DMS 273 treated with DMSO at 0.1 percent for 48 hours (cell line): ENCODE measurements around the gene TMEM233.

Source experiments
- DNase-seq: peaks from one replicate; lab custom pipeline; 2025; lab: John Stamatoyannopoulos, UW

The TMEM233 gene

DNA sequence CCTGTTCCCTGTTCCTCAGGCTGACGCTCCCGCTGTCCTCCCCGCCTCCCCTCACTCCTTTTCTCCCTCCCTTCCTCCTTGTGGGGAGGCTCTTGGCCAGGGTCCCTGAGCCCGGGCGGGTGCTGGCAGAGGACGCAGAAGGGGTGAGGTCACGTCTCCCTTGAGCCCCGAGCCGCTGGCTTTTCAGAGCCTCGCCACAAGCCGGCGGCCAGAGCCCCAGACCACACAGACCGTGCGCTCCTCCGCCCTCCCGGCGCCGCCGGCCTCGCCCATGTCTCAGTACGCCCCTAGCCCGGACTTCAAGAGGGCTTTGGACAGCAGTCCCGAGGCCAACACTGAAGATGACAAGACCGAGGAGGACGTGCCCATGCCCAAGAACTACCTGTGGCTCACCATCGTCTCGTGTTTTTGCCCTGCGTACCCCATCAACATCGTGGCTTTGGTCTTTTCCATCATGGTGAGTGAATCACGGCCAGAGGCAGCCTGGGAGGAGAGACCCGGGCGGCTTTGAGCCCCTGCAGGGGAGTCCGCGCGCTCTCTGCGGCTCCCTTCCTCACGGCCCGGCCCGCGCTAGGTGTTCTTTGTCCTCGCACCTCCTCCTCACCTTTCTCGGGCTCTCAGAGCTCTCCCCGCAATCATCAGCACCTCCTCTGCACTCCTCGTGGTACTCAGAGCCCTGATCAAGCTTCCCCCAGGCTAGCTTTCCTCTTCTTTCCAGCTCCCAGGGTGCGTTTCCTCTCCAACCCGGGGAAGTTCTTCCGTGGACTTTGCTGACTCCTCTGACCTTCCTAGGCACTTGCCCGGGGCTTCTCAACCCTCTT is at the start of gene TMEM233:
TMEM233 (plus strand) TSS at position 197 of the 821 bp plus-strand sequence; CDS start at position 272, 75 bp downstream.
- no peak for DNase-seq

GRCh38 chr12:119544765-119545625 is 48.6 kb upstream of the TMEM233 start:
- peak; percentile 4 for DNase-seq

GRCh38 chr12:119546340-119546739 is 47.2 kb upstream of the TMEM233 start:
- no peak for DNase-seq

- DNase-seq, result no peak
These were observed 46.6 kb upstream of the TMEM233 start for GRCh38 chr12:119547001-119547400.

GRCh38 chr12:119556854-119557253 is 36.7 kb upstream of the TMEM233 start:
- no peak for DNase-seq

- DNase-seq, result no peak
These were observed 28.2 kb upstream of the TMEM233 start for GRCh38 chr12:119565404-119565803.

GRCh38 chr12:119570771-119571170 is 22.8 kb upstream of the TMEM233 start:
- no peak for DNase-seq

DNA sequence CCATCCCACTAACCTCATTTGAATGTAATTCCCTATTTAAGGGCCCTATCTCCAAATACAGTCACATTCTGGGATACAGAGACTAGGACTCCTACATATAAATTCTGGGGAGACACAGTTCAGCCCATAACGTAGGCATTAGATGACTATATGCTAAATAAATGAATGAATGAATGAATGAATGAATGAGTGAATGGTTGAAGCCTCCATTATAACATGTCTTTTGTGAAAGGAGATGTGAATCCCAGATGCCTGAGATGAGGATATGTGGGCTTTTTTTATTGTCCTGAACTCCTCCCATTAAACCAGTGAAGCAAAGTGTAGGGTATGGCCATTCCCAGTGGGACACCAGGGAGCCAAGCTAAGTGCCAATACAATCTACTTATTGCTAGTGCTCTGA is 20.5 kb upstream of the TMEM233 start:
- no peak for DNase-seq

- DNase-seq, result no peak
These were observed 19.3 kb upstream of the TMEM233 start for GRCh38 chr12:119574255-119574654.

DNA sequence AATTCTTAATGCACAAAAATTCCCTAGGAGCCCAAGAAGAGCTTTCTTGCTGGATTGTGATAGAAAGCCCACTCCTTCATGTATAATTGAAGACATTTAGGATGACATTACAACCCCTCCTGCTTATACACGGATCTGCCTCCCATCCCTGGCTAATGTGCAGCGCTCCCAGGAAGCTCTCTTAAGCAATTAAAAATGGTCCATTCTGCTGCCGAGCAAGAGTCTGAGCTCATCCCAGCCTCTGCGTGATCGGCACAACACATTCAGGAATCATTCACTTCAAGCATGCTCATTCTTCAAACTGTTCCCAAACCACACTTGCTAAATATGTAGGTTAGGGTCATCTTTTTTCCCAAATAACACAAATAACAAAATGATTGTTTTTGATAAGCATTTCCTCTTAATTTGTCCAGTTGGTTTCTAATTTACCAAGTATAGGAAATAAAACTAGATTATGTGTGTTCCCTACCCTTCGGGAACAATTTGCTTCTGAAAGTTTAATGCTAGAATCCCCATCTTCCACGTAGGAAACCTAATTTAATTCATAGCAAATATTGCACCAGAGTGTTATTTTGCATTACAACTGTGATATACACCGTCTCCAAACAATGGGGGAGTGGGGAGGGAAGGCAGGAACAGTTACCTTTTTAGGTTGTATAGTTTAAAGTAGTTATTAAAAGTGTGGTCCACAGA is 17.3 kb upstream of the TMEM233 start:
- no peak for DNase-seq

GRCh38 chr12:119576915-119577314 is 16.7 kb upstream of the TMEM233 start:
- no peak for DNase-seq

- no peak for DNase-seq
These were observed 15.5 kb upstream of the TMEM233 start for GRCh38 chr12:119578112-119578511.

DNA sequence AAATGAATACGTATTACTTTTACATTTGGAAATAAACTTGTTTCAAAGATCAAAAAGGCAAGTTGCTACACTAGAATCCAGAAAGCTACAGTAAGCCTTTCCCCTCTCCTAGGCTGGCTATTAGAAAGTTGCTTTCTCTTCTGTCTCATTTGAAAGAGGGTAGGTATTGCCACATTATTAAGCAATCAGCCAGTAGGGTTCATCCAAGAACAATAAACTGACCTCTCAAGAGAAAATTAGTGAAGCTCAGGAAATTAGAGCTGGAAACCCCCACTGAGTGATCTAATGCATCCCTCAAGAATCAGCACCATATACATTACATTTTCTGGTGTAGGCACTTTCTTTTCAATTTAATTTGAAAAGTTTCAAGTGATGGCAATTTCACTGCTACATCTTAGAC is 4.5 kb upstream of the TMEM233 start:
- no peak for DNase-seq

DNA sequence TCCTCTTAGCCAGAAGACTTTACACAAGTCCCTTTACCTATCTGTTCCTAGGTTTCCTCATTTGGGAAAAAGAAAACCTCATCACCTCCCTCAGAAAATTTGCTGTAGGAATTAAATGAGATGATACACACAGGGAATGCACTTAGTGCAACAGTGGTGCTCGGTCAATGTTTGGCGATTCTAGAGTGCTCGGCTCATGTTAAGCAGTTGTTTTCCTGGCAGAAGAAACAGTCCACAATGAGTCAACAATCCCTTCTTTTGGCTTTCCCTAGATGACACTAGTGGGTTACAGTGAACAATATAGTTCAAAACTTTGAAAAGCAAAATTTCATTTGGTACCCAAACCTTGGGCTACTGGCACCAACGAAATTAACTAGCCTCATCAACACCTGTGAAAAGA is 3.9 kb upstream of the TMEM233 start:
- DNase-seq, result no peak

GRCh38 chr12:119592232-119592631 is 1.3 kb upstream of the TMEM233 start:
- DNase-seq, result no peak

- DNase-seq, result no peak
These were observed 791 bp downstream of the TMEM233 start for GRCh38 chr12:119594399-119594730.

DNA sequence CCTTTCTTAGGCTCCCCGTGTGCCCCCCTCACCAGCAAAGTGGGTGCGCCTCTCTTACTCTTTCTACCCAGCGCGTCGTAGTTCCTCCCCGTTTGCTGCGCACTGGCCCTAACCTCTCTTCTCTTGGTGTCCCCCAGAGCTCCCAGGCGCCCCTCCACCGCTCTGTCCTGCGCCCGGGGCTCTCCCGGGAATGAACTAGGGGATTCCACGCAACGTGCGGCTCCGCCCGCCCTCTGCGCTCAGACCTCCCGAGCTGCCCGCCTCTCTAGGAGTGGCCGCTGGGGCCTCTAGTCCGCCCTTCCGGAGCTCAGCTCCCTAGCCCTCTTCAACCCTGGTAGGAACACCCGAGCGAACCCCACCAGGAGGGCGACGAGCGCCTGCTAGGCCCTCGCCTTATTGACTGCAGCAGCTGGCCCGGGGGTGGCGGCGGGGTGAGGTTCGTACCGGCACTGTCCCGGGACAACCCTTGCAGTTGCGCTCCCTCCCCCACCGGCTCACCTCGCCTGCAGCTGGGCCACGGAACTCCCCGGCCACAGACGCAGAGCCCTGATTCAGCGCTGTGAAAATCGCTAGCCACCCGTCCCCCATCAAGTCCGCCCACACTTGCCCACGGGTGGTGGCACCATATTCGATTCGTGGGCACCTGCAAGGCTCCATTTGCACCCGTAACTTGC is 1.3 kb downstream of the TMEM233 start:
- no peak for DNase-seq

DNA sequence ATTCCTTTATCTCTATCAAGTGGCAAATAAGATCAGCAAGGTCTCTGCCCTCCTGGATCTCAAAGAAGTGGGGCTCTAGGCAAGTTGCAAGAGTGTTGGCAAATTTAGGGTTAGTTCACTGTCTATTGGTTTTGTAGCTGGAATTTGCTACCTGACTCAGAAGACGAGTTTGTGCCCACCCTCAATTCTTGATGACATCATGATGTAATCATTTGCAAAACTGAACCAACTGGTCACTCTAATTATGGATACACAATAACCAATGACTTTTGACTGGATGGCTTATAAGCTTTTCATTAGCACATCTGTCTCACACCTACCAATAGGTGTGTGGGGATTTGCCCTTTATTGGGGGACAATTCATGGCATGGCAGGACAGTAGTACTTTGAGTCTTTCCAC is 4.6 kb downstream of the TMEM233 start:
- no peak for DNase-seq

DNA sequence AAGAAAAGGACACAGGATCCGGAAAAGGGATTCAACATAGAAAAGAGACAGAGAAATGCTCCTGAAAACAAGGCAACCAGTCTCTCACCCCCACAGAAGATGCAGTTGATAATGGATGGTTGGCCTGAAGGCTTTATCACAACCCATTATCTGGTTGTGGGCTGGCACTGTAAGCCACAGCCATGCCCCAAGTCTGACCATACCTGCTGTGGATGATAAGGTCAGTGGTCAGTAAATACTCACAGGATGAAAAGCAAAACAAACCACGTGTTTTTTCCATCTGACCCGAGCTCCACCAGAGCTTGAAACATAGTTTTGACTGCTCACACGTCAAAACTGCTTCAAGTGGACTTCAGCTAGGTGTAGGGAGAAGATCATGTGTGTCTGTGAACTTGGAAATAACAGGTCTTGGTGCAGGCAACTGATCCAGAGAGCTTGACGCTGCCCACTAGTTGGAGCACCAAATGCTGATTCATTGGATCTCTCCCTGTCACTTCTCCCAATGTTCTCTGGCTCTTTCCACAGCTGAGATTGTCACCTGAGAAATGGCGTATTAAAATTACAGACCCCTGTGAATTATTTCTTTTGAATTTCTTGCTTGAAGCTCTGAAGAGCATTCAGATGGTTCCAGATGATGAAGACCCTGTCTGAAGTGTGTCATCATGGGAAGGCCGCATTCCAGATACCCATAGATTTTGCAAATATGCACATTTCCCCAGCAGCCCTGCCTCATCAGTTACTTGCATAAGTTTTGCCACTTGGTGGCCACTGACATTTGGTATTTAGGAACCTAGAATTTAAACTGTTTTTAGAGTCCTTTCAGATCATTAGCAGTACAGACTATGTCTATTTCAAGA is 8.5 kb downstream of the TMEM233 start:
- no peak for DNase-seq

DNA sequence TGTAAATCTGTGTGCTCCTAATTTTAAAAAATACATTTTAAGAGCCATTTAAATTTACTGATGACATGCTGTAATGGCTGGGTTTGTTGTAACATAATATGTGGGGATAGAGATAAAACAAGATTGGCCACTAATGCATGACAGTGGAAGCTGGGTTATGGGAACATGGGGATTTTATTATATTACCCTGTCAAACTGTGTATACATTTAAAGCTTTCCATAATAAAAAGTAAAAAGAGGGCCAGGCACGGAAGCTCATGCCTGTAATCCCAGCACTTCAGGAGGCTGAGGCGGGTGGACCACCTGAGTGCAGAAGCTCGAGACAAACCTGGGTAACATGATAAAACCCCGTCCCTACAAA is 9.1 kb downstream of the TMEM233 start:
- no peak for DNase-seq

- DNase-seq, result no peak
These were observed 10.2 kb downstream of the TMEM233 start for GRCh38 chr12:119603767-119604166.
